ENCODE measurements around the gene VPS29.
"Not testable (repeated sequence)": the region's sequence is repeated elsewhere in the genome, so short reads cannot be mapped to it uniquely, and the experiment has no call there.

VPS29 gene

GRCh38 chr12:110547090-110547489 lies 45.2 kb upstream of the VPS29 start:
- Histone ChIP-seq H3K36me3 (replicated peaks in 1 of 2; ENCODE audit: control insufficient read depth in 2 of 2, insufficient read depth in 2 of 2, low read length in 2 of 2) (peaks cover 3 to 35% of the 10 kb centered on the region in 2 donors), H3K27ac (replicated peaks; ENCODE audit: low read length) (no peak overlapping the region), H2AFZ (ENCODE audit: low read length) (no peak overlapping the region), H3K4me3 (ENCODE audit: low read length in 2 of 2) (no peak overlapping the region), H3K4me1 (ENCODE audit: control insufficient read depth in 2 of 2, insufficient read depth in 1 of 2, low read depth in 1 of 2, low read length in 2 of 2) (no peaks in the 10 kb centered on the region), H2BK120ac (ENCODE audit: low read depth, low read length) (no peak overlapping the region), H3K79me1 (ENCODE audit: low read depth, low read length) (no peaks in the 10 kb centered on the region), H3K14ac (ENCODE audit: low read length) (no peak overlapping the region), H3K4ac (ENCODE audit: low read length) (no peak overlapping the region), H3K23ac (ENCODE audit: low read depth, low read length, poor library complexity) (no peak overlapping the region), H2BK12ac (ENCODE audit: low read length) (no peak overlapping the region), H3K4me2 (ENCODE audit: insufficient read depth, low read length, poor library complexity, severe bottlenecking) (no peak overlapping the region), H3K9me3 (replicated peaks in 1 of 2; ENCODE audit: control insufficient read depth in 2 of 2, insufficient read depth in 1 of 2, low read depth in 1 of 2, low read length in 2 of 2) (peaks cover 0 to 2% of the 10 kb centered on the region in 2 donors), H4K91ac (ENCODE audit: low read depth, low read length, poor library complexity) (no peak overlapping the region), H3K18ac (ENCODE audit: low read length) (no peak overlapping the region), H2BK15ac (ENCODE audit: low read length) (no peak overlapping the region), H4K8ac (ENCODE audit: low read depth, low read length) (no peak overlapping the region), H3K27me3 (ENCODE audit: control insufficient read depth in 3 of 3, insufficient read depth in 3 of 3, low read depth in 1 of 3, low read length in 3 of 3) (no peaks in the 10 kb centered on the region), H2BK5ac (ENCODE audit: low read length) (no peak overlapping the region), H3K9ac (ENCODE audit: low read depth, low read length, poor library complexity) (no peak overlapping the region), H2AK5ac (ENCODE audit: low read depth, low read length) (no peak overlapping the region)
- WGBS, 2 donors (ENCODE audit: extremely low coverage in 2 of 2, insufficient read length in 2 of 2, insufficient replicate concordance in 1 of 2), result no CpG with 5 or more reads among the region's 2 CpGs
- no peak for DNase-seq (ENCODE audit: low spot score)

GRCh38 chr12:110546339-110546738 lies 44.4 kb upstream of the VPS29 start:
- no peak for DNase-seq (ENCODE audit: low spot score)
- H3K9ac ChIP-seq (ENCODE audit: low read depth, low read length, poor library complexity), result no peak overlapping the region

GRCh38 chr12:110545812-110546211 lies 43.9 kb upstream of the VPS29 start:
- DNase-seq (ENCODE audit: low spot score), result no peak
- WGBS, 2 donors (ENCODE audit: extremely low coverage in 2 of 2, insufficient read length in 2 of 2, insufficient replicate concordance in 1 of 2), result no CpG with 5 or more reads among the region's 10 CpGs

More at GRCh38 chr12:110546339-110546738, 44.4 kb upstream of the VPS29 start:
- Histone ChIP-seq H3K23ac (ENCODE audit: low read depth, low read length, poor library complexity) (no peak overlapping the region), H2BK5ac (ENCODE audit: low read length) (no peak overlapping the region), H3K27ac (replicated peaks; ENCODE audit: low read length) (no peak overlapping the region), H3K4me3 (ENCODE audit: low read length in 2 of 2) (no peak overlapping the region), H2BK15ac (ENCODE audit: low read length) (no peak overlapping the region), H3K4me1 (ENCODE audit: control insufficient read depth in 2 of 2, insufficient read depth in 1 of 2, low read depth in 1 of 2, low read length in 2 of 2) (no peaks in the 10 kb centered on the region), H2BK12ac (ENCODE audit: low read length) (no peak overlapping the region), H3K9me3 (replicated peaks in 1 of 2; ENCODE audit: control insufficient read depth in 2 of 2, insufficient read depth in 1 of 2, low read depth in 1 of 2, low read length in 2 of 2) (peaks cover 0 to 2% of the 10 kb centered on the region in 2 donors), H2BK120ac (ENCODE audit: low read depth, low read length) (no peak overlapping the region), H3K79me1 (ENCODE audit: low read depth, low read length) (no peaks in the 10 kb centered on the region), H3K36me3 (replicated peaks in 1 of 2; ENCODE audit: control insufficient read depth in 2 of 2, insufficient read depth in 2 of 2, low read length in 2 of 2) (peaks cover 1 to 30% of the 10 kb centered on the region in 2 donors), H3K18ac (ENCODE audit: low read length) (no peak overlapping the region), H2AK5ac (ENCODE audit: low read depth, low read length) (no peak overlapping the region), H3K4me2 (ENCODE audit: insufficient read depth, low read length, poor library complexity, severe bottlenecking) (no peak overlapping the region), H4K8ac (ENCODE audit: low read depth, low read length) (no peak overlapping the region), H3K4ac (ENCODE audit: low read length) (no peak overlapping the region), H3K14ac (ENCODE audit: low read length) (no peak overlapping the region), H4K91ac (ENCODE audit: low read depth, low read length, poor library complexity) (no peak overlapping the region), H3K27me3 (ENCODE audit: control insufficient read depth in 3 of 3, insufficient read depth in 3 of 3, low read depth in 1 of 3, low read length in 3 of 3) (no peaks in the 10 kb centered on the region), H2AFZ (ENCODE audit: low read length) (no peak overlapping the region)
- WGBS, 2 donors (ENCODE audit: extremely low coverage in 2 of 2, insufficient read length in 2 of 2, insufficient replicate concordance in 1 of 2), result no CpG with 5 or more reads among the region's 3 CpGs

GRCh38 chr12:110545259-110545658 lies 43.3 kb upstream of the VPS29 start:
- not testable (repeated sequence) for H4K8ac ChIP-seq (ENCODE audit: low read depth, low read length); H3K27ac ChIP-seq (replicated peaks; ENCODE audit: low read length); H3K9ac ChIP-seq (ENCODE audit: low read depth, low read length, poor library complexity); H3K18ac ChIP-seq (ENCODE audit: low read length); H2BK120ac ChIP-seq (ENCODE audit: low read depth, low read length); H3K4me2 ChIP-seq (ENCODE audit: insufficient read depth, low read length, poor library complexity, severe bottlenecking); H3K4me3 ChIP-seq (ENCODE audit: low read length in 2 of 2); H3K79me1 ChIP-seq (ENCODE audit: low read depth, low read length); H3K27me3 ChIP-seq (ENCODE audit: control insufficient read depth in 3 of 3, insufficient read depth in 3 of 3, low read depth in 1 of 3, low read length in 3 of 3); H3K23ac ChIP-seq (ENCODE audit: low read depth, low read length, poor library complexity); H3K9me3 ChIP-seq (replicated peaks in 1 of 2; ENCODE audit: control insufficient read depth in 2 of 2, insufficient read depth in 1 of 2, low read depth in 1 of 2, low read length in 2 of 2); H3K4ac ChIP-seq (ENCODE audit: low read length); H2AK5ac ChIP-seq (ENCODE audit: low read depth, low read length); H2BK15ac ChIP-seq (ENCODE audit: low read length); H3K14ac ChIP-seq (ENCODE audit: low read length); H2BK5ac ChIP-seq (ENCODE audit: low read length); H3K4me1 ChIP-seq (ENCODE audit: control insufficient read depth in 2 of 2, insufficient read depth in 1 of 2, low read depth in 1 of 2, low read length in 2 of 2); H2AFZ ChIP-seq (ENCODE audit: low read length); H2BK12ac ChIP-seq (ENCODE audit: low read length); H4K91ac ChIP-seq (ENCODE audit: low read depth, low read length, poor library complexity); DNase-seq (ENCODE audit: low spot score)
- H3K36me3 ChIP-seq (replicated peaks in 1 of 2; ENCODE audit: control insufficient read depth in 2 of 2, insufficient read depth in 2 of 2, low read length in 2 of 2), result peaks cover 1 to 25% of the 10 kb centered on the region in 2 donors
- no CpG with 5 or more reads among the region's 4 CpGs for WGBS, 2 donors (ENCODE audit: extremely low coverage in 2 of 2, insufficient read length in 2 of 2, insufficient replicate concordance in 1 of 2)

More at GRCh38 chr12:110545812-110546211, 43.9 kb upstream of the VPS29 start:
- Histone ChIP-seq H3K14ac (ENCODE audit: low read length) (no peak overlapping the region), H3K4me3 (ENCODE audit: low read length in 2 of 2) (no peak overlapping the region), H3K27me3 (ENCODE audit: control insufficient read depth in 3 of 3, insufficient read depth in 3 of 3, low read depth in 1 of 3, low read length in 3 of 3) (no peaks in the 10 kb centered on the region), H2BK5ac (ENCODE audit: low read length) (no peak overlapping the region), H3K9me3 (replicated peaks in 1 of 2; ENCODE audit: control insufficient read depth in 2 of 2, insufficient read depth in 1 of 2, low read depth in 1 of 2, low read length in 2 of 2) (peaks cover 0 to 2% of the 10 kb centered on the region in 2 donors), H3K4me1 (ENCODE audit: control insufficient read depth in 2 of 2, insufficient read depth in 1 of 2, low read depth in 1 of 2, low read length in 2 of 2) (no peaks in the 10 kb centered on the region), H3K4me2 (ENCODE audit: insufficient read depth, low read length, poor library complexity, severe bottlenecking) (no peak overlapping the region), H2BK120ac (ENCODE audit: low read depth, low read length) (no peak overlapping the region), H3K9ac (ENCODE audit: low read depth, low read length, poor library complexity) (no peak overlapping the region), H3K79me1 (ENCODE audit: low read depth, low read length) (no peaks in the 10 kb centered on the region), H4K91ac (ENCODE audit: low read depth, low read length, poor library complexity) (no peak overlapping the region), H4K8ac (ENCODE audit: low read depth, low read length) (no peak overlapping the region), H3K4ac (ENCODE audit: low read length) (no peak overlapping the region), H3K18ac (ENCODE audit: low read length) (no peak overlapping the region), H2BK15ac (ENCODE audit: low read length) (no peak overlapping the region), H3K36me3 (replicated peaks in 1 of 2; ENCODE audit: control insufficient read depth in 2 of 2, insufficient read depth in 2 of 2, low read length in 2 of 2) (peaks cover 1 to 25% of the 10 kb centered on the region in 2 donors), H3K27ac (replicated peaks; ENCODE audit: low read length) (no peak overlapping the region), H2BK12ac (ENCODE audit: low read length) (no peak overlapping the region), H2AFZ (ENCODE audit: low read length) (no peak overlapping the region), H3K23ac (ENCODE audit: low read depth, low read length, poor library complexity) (no peak overlapping the region), H2AK5ac (ENCODE audit: low read depth, low read length) (no peak overlapping the region)

Data from neuronal stem cell (in vitro differentiated cells).